Right kidney (tissue), 1 donor: ENCODE data around the gene MIPEP.

Experiments used
- DNase-seq: peaks from one replicate; pipeline ENCODE4 v3.0.0-alpha.2; 2016

The MIPEP gene

GRCh38 chr13:23852351-23852750 is 36.8 kb downstream of the MIPEP start:
- no peak for DNase-seq

GRCh38 chr13:23851106-23851505 is 38.1 kb downstream of the MIPEP start:
- no peak for DNase-seq

- no peak for DNase-seq
Observed at GRCh38 chr13:23850134-23850533, 39.1 kb downstream of the MIPEP start.

GRCh38 chr13:23849670-23850069 is 39.5 kb downstream of the MIPEP start:
- no peak for DNase-seq

GRCh38 chr13:23848646-23849141 is 40.5 kb downstream of the MIPEP start:
- DNase-seq: no peak

- no peak for DNase-seq
Observed at GRCh38 chr13:23848019-23848418, 41.2 kb downstream of the MIPEP start.

GRCh38 chr13:23847497-23847896 is 41.7 kb downstream of the MIPEP start:
- DNase-seq: no peak

GRCh38 chr13:23845105-23845725 is 44.0 kb downstream of the MIPEP start:
- no peak for DNase-seq

- no peak for DNase-seq
Observed at GRCh38 chr13:23844132-23844531, 45.1 kb downstream of the MIPEP start.

- no peak for DNase-seq
Observed at GRCh38 chr13:23843436-23843835, 45.8 kb downstream of the MIPEP start.

- no peak for DNase-seq
Observed at GRCh38 chr13:23842406-23842805, 46.8 kb downstream of the MIPEP start.

- no peak for DNase-seq
Observed at GRCh38 chr13:23833733-23834611, 55.2 kb downstream of the MIPEP start.

- no peak for DNase-seq
Observed at GRCh38 chr13:23828866-23829265, 60.3 kb downstream of the MIPEP start.

GRCh38 chr13:23828086-23828485 is 61.1 kb downstream of the MIPEP start:
- no peak for DNase-seq

- no peak for DNase-seq
Observed at GRCh38 chr13:23825179-23825578, 64.0 kb downstream of the MIPEP start.

- DNase-seq: no peak
Observed at GRCh38 chr13:23824371-23824770, 64.8 kb downstream of the MIPEP start.

GRCh38 chr13:23822252-23822824 is 66.9 kb downstream of the MIPEP start:
- no peak for DNase-seq

- DNase-seq: no peak
Observed at GRCh38 chr13:23820530-23820929, 68.7 kb downstream of the MIPEP start.

GRCh38 chr13:23817830-23818229 is 71.4 kb downstream of the MIPEP start:
- DNase-seq: no peak

GRCh38 chr13:23817136-23817535 is 72.1 kb downstream of the MIPEP start:
- DNase-seq: no peak

GRCh38 chr13:23813635-23814034 is 75.6 kb downstream of the MIPEP start:
- no peak for DNase-seq

- no peak for DNase-seq
Observed at GRCh38 chr13:23811366-23812062, 77.7 kb downstream of the MIPEP start.
